Psoas muscle (tissue), 8 donors: ENCODE measurements around the gene CA7. TPM values are rescaled to one million over a fixed set of nuclear protein-coding genes. Genes with fewer than 3 reads are reported as not detected.

Experiments used
- ATAC-seq, 4 donors: fragments of 200-7000 bp; cut with Tn5 transposase; one replicate each; pipeline ENCODE4 v1.9.1; 2020; ENCODE audit warnings: moderate library complexity in 3 of 4, mild to moderate bottlenecking in 2 of 4
- DNase-seq, 2 donors: peaks; one replicate each; pipeline ENCODE4 v3.0.0-alpha.2; 2020
- H3K27ac ChIP-seq: fragments of 200-600 bp; one replicate; pipeline ENCODE4 v1.8.0; 2022
- H3K27me3 ChIP-seq, 3 donors: fragments of 200-600 bp in 1 of 3; one replicate each; pipeline versions ENCODE4 v1.6.1 to v1.8.0; 2013 to 2022; ENCODE audit warnings: low read length in 2 of 3, mild to moderate bottlenecking in 2 of 3, moderate library complexity in 1 of 3; ENCODE audit not compliant: insufficient read depth in 3 of 3
- H3K36me3 ChIP-seq, 2 donors: fragments of 200-600 bp in 1 of 2; one replicate each; pipeline versions ENCODE4 v1.6.1 to v1.8.0; 2013 to 2022; ENCODE audit warnings: low read depth in 1 of 2, mild to moderate bottlenecking in 1 of 2, moderate library complexity in 1 of 2; ENCODE audit not compliant: insufficient read depth in 1 of 2
- H3K4me1 ChIP-seq: fragments of 200-600 bp; one replicate; pipeline ENCODE4 v1.8.0; 2022
- H3K4me3 ChIP-seq: fragments of 200-600 bp; one replicate; pipeline ENCODE4 v1.8.0; 2022; ENCODE audit warnings: mild to moderate bottlenecking
- H3K9me3 ChIP-seq: fragments of 200-600 bp; one replicate; pipeline ENCODE4 v1.8.0; 2022
- CTCF ChIP-seq: fragments of 200-600 bp; IDR thresholded peaks from one replicate; pipeline ENCODE4 v1.8.0; 2022; ENCODE audit warnings: antibody characterized with exemption
- WGBS, 3 donors: extraction: QIAGEN DNeasy Blood & Tissue Kit; methylation state at CpG; one replicate each; pipeline versions ENCODE4 v1.1.6 to v1.1.7; 2013; 5-methylcytosine and 5-hydroxymethylcytosine counted together
- intact Hi-C, 2 donors: fragments of 100-400 bp; cut with DNase I; formaldehyde crosslinking; loops; one replicate each; pipeline versions ENCODE4 v1.11.0 to v1.14.2; 2022
- polyA plus RNA-seq, 3 donors: library from polyadenylated mRNA; stranded (reverse); fragments of 200-250 nt; gene quantifications; one replicate each; pipeline ENCODE4 v1.2.3, GENCODE V29; 2013
- total RNA-seq, 4 donors: library from RNA; stranded (reverse); fragmentation: NEBNext Ultra II Directional in 2 of 4; extraction: Animal tissue kit (Norgen Biotek cat#: 25700) in 2 of 4; gene quantifications; one replicate each; pipeline versions ENCODE4 v1.2.1 to v1.2.4, GENCODE V29; 2021 to 2023
- donor health status: healthy with polysubstance abuse.
- donor health status: DM: no; HTN: no; CAD: no; lungs with moderate emphysema.
- donor health status: Bipolar disorder and iron deficiency.
- donor health status: healthy.
- donor health status: DM: yes; HTN: yes; CAD: no.
- donor health status: DM: no; HTN: no; CAD: no.
- donor health status: DM: no; HTN: no; CAD: no.
- donor health status: DM: yes; HTN: yes; CAD: no.

CA7 gene
- total and polyA plus RNA-seq, 7 donors: 0.05 TPM; not detected in 6

GRCh38 chr16:66891797-66892196 is 47.6 kb downstream of the CA7 start:
- TF ChIP-seq CTCF: no peak
- ATAC-seq: no peak
- Histone ChIP-seq H3K27ac (no peak overlapping the region), H3K4me3 (no peak overlapping the region), H3K4me1 (no peaks in the 10 kb centered on the region), H3K27me3 (no peaks in the 10 kb centered on the region), H3K9me3 (no peaks in the 10 kb centered on the region), H3K36me3 (peaks cover 0 to 5% of the 10 kb centered on the region in 2 donors)
- DNase-seq: no peak
- WGBS, 3 donors: 89 to 96% (median 92%) methylated on average over 6 of the region's 6 CpGs
- intact Hi-C loops: loop anchor here (5.0 to 10.0 kb wide), 2 partner anchors 63 to 266 kb away; partner anchors contain the start of genes FBXL8 (in 1 of the 2) and TRADD (in 1 of the 2)

- no peak for ATAC-seq
- WGBS, 3 donors: 61 to 77% (median 74%) methylated on average over 2 of the region's 2 CpGs
- Histone ChIP-seq H3K9me3 (no peaks in the 10 kb centered on the region), H3K4me1 (peaks cover 7% of the 10 kb centered on the region), H3K36me3 (no peaks in the 10 kb centered on the region), H3K27me3 (no peaks in the 10 kb centered on the region), H3K27ac (no peak overlapping the region), H3K4me3 (no peak overlapping the region)
- intact Hi-C loops: loop anchor here (5.0 to 10.0 kb wide), 2 partner anchors 61 to 263 kb away; partner anchors contain the start of genes FBXL8 (in 1 of the 2) and TRADD (in 1 of the 2)
- TF ChIP-seq CTCF: no peak
- DNase-seq: no peak
These were observed 49.8 kb downstream of the CA7 start for GRCh38 chr16:66894055-66894454.

- H3K27me3 ChIP-seq: no peaks in the 10 kb centered on the region
- no peaks in the 10 kb centered on the region for H3K36me3 ChIP-seq
- TF ChIP-seq CTCF: peak; percentile 83
- H3K4me3 ChIP-seq: no peak overlapping the region
- intact Hi-C loops: loop anchor here (5.0 to 10.0 kb wide), 4 partner anchors 37 to 262 kb away; partner anchors contain the start of genes CIAO2B (in 1 of the 2), FBXL8 (in 1 of the 2) and TRADD (in 1 of the 2)
- peak; percentile 64 to 78 for DNase-seq
- H3K9me3 ChIP-seq: no peaks in the 10 kb centered on the region
- WGBS, 3 donors: 33 to 41% (median 37%) methylated on average over 11 of the region's 11 CpGs
- H3K27ac ChIP-seq: peak overlapping the region; percentile 30
- H3K4me1 ChIP-seq: peaks cover 17% of the 10 kb centered on the region
- ATAC-seq: peak; percentile 69 to 79 (median 76)
These were observed 50.9 kb downstream of the CA7 start for GRCh38 chr16:66894948-66895688.

GRCh38 chr16:66895689-66895979 is 51.4 kb downstream of the CA7 start:
- peaks cover 21% of the 10 kb centered on the region for H3K4me1 ChIP-seq
- WGBS, 3 donors: 81 to 95% (median 83%) methylated on average over 5 of the region's 5 CpGs
- DNase-seq (no peak), ATAC-seq (no peak)
- no peak overlapping the region for H3K4me3 ChIP-seq
- H3K36me3 ChIP-seq: no peaks in the 10 kb centered on the region
- no peaks in the 10 kb centered on the region for H3K9me3 ChIP-seq
- H3K27ac ChIP-seq: peak overlapping the region; percentile 30
- H3K27me3 ChIP-seq: no peaks in the 10 kb centered on the region
- no peak for TF ChIP-seq CTCF
- intact Hi-C loops: loop anchor here (5.0 to 10.0 kb wide), 3 partner anchors 37 to 59 kb away; partner anchors contain the start of gene CIAO2B (in 1 of the 2)
